Naive thymus-derived CD4-positive, alpha-beta T cell (primary cell): ENCODE measurements around the gene PLA2G6. TPM values are rescaled to one million over a fixed set of nuclear protein-coding genes. Genes with fewer than 3 reads are reported as not detected.

ENCODE experiments used
- ATAC-seq: fragments of 150-1000 bp; cut with Tn5 transposase; 2 replicates; pipeline ENCODE4 v1.10.0; 2021; ENCODE audit warnings: mild to moderate bottlenecking, moderate library complexity
- CTCF ChIA-PET: fragments of 350-600 bp; sonication (Branson Sonifier 250); formaldehyde crosslinking; loops from one replicate; lab custom pipeline; 2021; ENCODE audit warnings: antibody characterized with exemption; lab: Charles Lee
- POLR2A ChIA-PET: fragments of 350-600 bp; sonication (Branson Sonifier 250); formaldehyde crosslinking; loops from one replicate; lab custom pipeline; 2021; ENCODE audit warnings: antibody characterized with exemption, inconsistent platforms; lab: Charles Lee
- DNase-seq, 9 donors: peaks; one replicate each; pipeline versions ENCODE4 v3.0.0 to v3.0.0-alpha.2; 2020 to 2022; ENCODE audit warnings: mixed read lengths in 1 of 9
- H3K27ac ChIP-seq: one replicate; pipeline ENCODE4 v1.7.0; 2013; ENCODE audit warnings: mild to moderate bottlenecking, low read depth, low read length, moderate library complexity
- H3K27me3 ChIP-seq, 2 donors: one replicate each; pipeline ENCODE4 v1.7.0; 2013; ENCODE audit warnings: low read length in 2 of 2, mild to moderate bottlenecking in 2 of 2, moderate library complexity in 2 of 2; ENCODE audit not compliant: control insufficient read depth in 2 of 2, insufficient read depth in 2 of 2
- H3K36me3 ChIP-seq, 3 experiments: 1 replicate in 2 of 3; 2 replicates in 1 of 3; pipeline ENCODE4 v1.7.0; 2013; ENCODE audit warnings: low read length in 3 of 3, mild to moderate bottlenecking in 3 of 3, moderate library complexity in 1 of 3; ENCODE audit not compliant: insufficient read depth in 3 of 3, control insufficient read depth in 2 of 3
- H3K4me1 ChIP-seq, 2 donors: one replicate each; pipeline ENCODE4 v1.7.0; 2013; ENCODE audit warnings: low read length in 2 of 2, mild to moderate bottlenecking in 2 of 2, moderate library complexity in 1 of 2; ENCODE audit not compliant: control insufficient read depth in 2 of 2, insufficient read depth in 2 of 2
- H3K4me3 ChIP-seq: 2 replicates; pipeline ENCODE4 v1.7.0; 2013; ENCODE audit warnings: mild to moderate bottlenecking, low read length
- H3K9me3 ChIP-seq, 3 experiments: 1 replicate in 2 of 3; 2 replicates in 1 of 3; pipeline ENCODE4 v1.7.0; 2013; ENCODE audit warnings: low read length in 3 of 3; ENCODE audit not compliant: control insufficient read depth in 2 of 3
- H3K27ac Mint-ChIP-seq, 9 donors: one replicate each; pipeline ENCODE4 v1.8.0; 2020 to 2022; ENCODE audit warnings: mixed read lengths in 9 of 9, mild to moderate bottlenecking in 8 of 9, moderate library complexity in 5 of 9, inconsistent platforms in 2 of 9
- H3K27me3 Mint-ChIP-seq, 5 donors: one replicate each; pipeline ENCODE4 v1.8.0; 2021 to 2022; ENCODE audit warnings: mixed read lengths in 5 of 5, mild to moderate bottlenecking in 1 of 5
- H3K36me3 Mint-ChIP-seq, 5 donors: one replicate each; pipeline ENCODE4 v1.8.0; 2020 to 2022; ENCODE audit warnings: mixed read lengths in 5 of 5, mild to moderate bottlenecking in 3 of 5, inconsistent platforms in 1 of 5
- H3K4me1 Mint-ChIP-seq, 7 donors: one replicate each; pipeline ENCODE4 v1.8.0; 2020 to 2022; ENCODE audit warnings: mixed read lengths in 7 of 7, mild to moderate bottlenecking in 3 of 7, inconsistent platforms in 1 of 7
- H3K4me3 Mint-ChIP-seq, 10 donors: one replicate each; pipeline ENCODE4 v1.8.0; 2020 to 2022; ENCODE audit warnings: mild to moderate bottlenecking in 10 of 10, mixed read lengths in 10 of 10, moderate library complexity in 6 of 10, inconsistent platforms in 2 of 10
- H3K9me3 Mint-ChIP-seq, 11 donors: one replicate each; pipeline ENCODE4 v1.8.0; 2020 to 2022; ENCODE audit warnings: mixed read lengths in 11 of 11, mild to moderate bottlenecking in 4 of 11, inconsistent platforms in 1 of 11, moderate library complexity in 1 of 11
- intact Hi-C, 2 donors: fragments of 100-400 bp; cut with micrococcal nuclease; formaldehyde crosslinking; loops; one replicate each; pipeline ENCODE4 v1.15.1; 2023
- polyA plus RNA-seq, 2 donors: library from polyadenylated mRNA; unstranded; fragments of 300-500 nt; fragmentation: Illumina TruSeq; gene quantifications; one replicate each; pipeline ENCODE4 v1.2.3, GENCODE V29; 2021
- total RNA-seq, 6 experiments: library from RNA in 5 of 6; stranded (reverse) in 5 of 6; gene quantifications; 1 replicate in 5 of 6; 2 replicates in 1 of 6; pipeline ENCODE4 v1.2.3 and lab custom pipeline; 2021 to 2026

PLA2G6 gene
- total and polyA plus RNA-seq, 7 experiments from 2014 or later: 4.8 to 252 (median 78.9) TPM

- no peaks in the 10 kb centered on the region for H3K27me3 Mint-ChIP-seq
- H3K4me1 ChIP-seq: peaks cover 0 to 7% of the 10 kb centered on the region in 2 donors
- POLR2A ChIA-PET: interaction anchor here (1.1 kb wide), 1 partner anchor 8 kb away, joined by 6 read pairs; no protein-coding TSS in a partner anchor
Observed at GRCh38 chr22:38167988-38168407, 13.6 kb downstream of the PLA2G6 start.

GRCh38 chr22:38165922-38166593, 15.6 kb downstream of the PLA2G6 start:
- Mint-ChIP-seq H3K27ac (peak overlapping the region in 1 of 9 donors; percentile 11), H3K27me3 (no peaks in the 10 kb centered on the region), H3K4me3 (no peak overlapping the region), H3K4me1 (peaks cover 9 to 24% (median 15%) of the 10 kb centered on the region in 7 donors), H3K9me3 (no peaks in the 10 kb centered on the region), H3K36me3 (peaks cover 12 to 63% (median 28%) of the 10 kb centered on the region in 5 donors)
- ATAC-seq: no peak
- Histone ChIP-seq H3K36me3 (peaks cover 0 to 51% (median 3%) of the 10 kb centered on the region in 3 experiments), H3K4me3 (no peak overlapping the region), H3K27ac (no peak overlapping the region), H3K27me3 (no peaks in the 10 kb centered on the region), H3K4me1 (no peaks in the 10 kb centered on the region), H3K9me3 (no peaks in the 10 kb centered on the region)
- intact Hi-C loops: no loop called here
- CTCF ChIA-PET: no interaction called here
- POLR2A ChIA-PET: no interaction called here
- DNase-seq: no peak

More at GRCh38 chr22:38167988-38168407, 13.6 kb downstream of the PLA2G6 start:
- Mint-ChIP-seq H3K36me3 (peaks cover 9 to 57% (median 20%) of the 10 kb centered on the region in 5 donors), H3K9me3 (no peaks in the 10 kb centered on the region), H3K27ac (no peak overlapping the region), H3K4me3 (no peak overlapping the region), H3K4me1 (peaks cover 8 to 21% (median 16%) of the 10 kb centered on the region in 7 donors)
- Histone ChIP-seq H3K9me3 (no peaks in the 10 kb centered on the region), H3K27ac (no peak overlapping the region), H3K4me3 (no peak overlapping the region), H3K27me3 (no peaks in the 10 kb centered on the region), H3K36me3 (peaks cover 0 to 51% (median 3%) of the 10 kb centered on the region in 3 experiments)
- CTCF ChIA-PET: no interaction called here
- intact Hi-C loops: no loop called here
- ATAC-seq (no peak), DNase-seq (no peak)

- H3K4me3 ChIP-seq: no peak overlapping the region
- intact Hi-C loops: no loop called here
- H3K9me3 ChIP-seq: no peaks in the 10 kb centered on the region
- H3K27me3 ChIP-seq: no peaks in the 10 kb centered on the region
- Mint-ChIP-seq H3K27me3 (no peaks in the 10 kb centered on the region), H3K4me1 (peaks cover 15 to 22% (median 20%) of the 10 kb centered on the region in 7 donors), H3K36me3 (peaks cover 12 to 63% (median 38%) of the 10 kb centered on the region in 5 donors), H3K9me3 (no peaks in the 10 kb centered on the region), H3K27ac (no peak overlapping the region), H3K4me3 (no peak overlapping the region)
- H3K4me1 ChIP-seq: no peaks in the 10 kb centered on the region
- H3K36me3 ChIP-seq: peaks cover 0 to 49% (median 3%) of the 10 kb centered on the region in 3 experiments
- CTCF ChIA-PET: no interaction called here
- POLR2A ChIA-PET: interaction anchor here (0.6 kb wide), 1 partner anchor 122 kb away, joined by 7 read pairs; no protein-coding TSS in a partner anchor
- no peak for DNase-seq
- H3K27ac ChIP-seq: no peak overlapping the region
- ATAC-seq: no peak
Observed at GRCh38 chr22:38164551-38164918, 17.1 kb downstream of the PLA2G6 start.

- ChIA-PET CTCF (no interaction called here), POLR2A (interaction anchor here (0.6 kb wide), 1 partner anchor 123 kb away, joined by 7 read pairs; no protein-coding TSS in a partner anchor)
- no peak overlapping the region for H3K27ac ChIP-seq
- H3K36me3 ChIP-seq: peaks cover 0 to 43% (median 3%) of the 10 kb centered on the region in 3 experiments
- H3K4me3 Mint-ChIP-seq: no peak overlapping the region
- no peak overlapping the region for H3K27ac Mint-ChIP-seq
- no peak overlapping the region for H3K4me3 ChIP-seq
- intact Hi-C loops: no loop called here
- no peaks in the 10 kb centered on the region for H3K9me3 ChIP-seq
- H3K4me1 Mint-ChIP-seq: peaks cover 15 to 22% (median 21%) of the 10 kb centered on the region in 7 donors
- H3K36me3 Mint-ChIP-seq: peaks cover 12 to 61% (median 38%) of the 10 kb centered on the region in 5 donors
- no peak for DNase-seq
- H3K9me3 Mint-ChIP-seq: no peaks in the 10 kb centered on the region
- no peaks in the 10 kb centered on the region for H3K27me3 Mint-ChIP-seq
- H3K27me3 ChIP-seq: no peaks in the 10 kb centered on the region
- H3K4me1 ChIP-seq: no peaks in the 10 kb centered on the region
- no peak for ATAC-seq
Observed at GRCh38 chr22:38163844-38164550, 17.6 kb downstream of the PLA2G6 start.

- Histone ChIP-seq H3K36me3 (peaks cover 0 to 35% (median 3%) of the 10 kb centered on the region in 3 experiments), H3K27ac (no peak overlapping the region), H3K4me1 (no peaks in the 10 kb centered on the region), H3K4me3 (no peak overlapping the region), H3K27me3 (no peaks in the 10 kb centered on the region), H3K9me3 (no peaks in the 10 kb centered on the region)
- Mint-ChIP-seq H3K27me3 (no peaks in the 10 kb centered on the region), H3K27ac (peak overlapping the region in 1 of 9 donors; percentile 52), H3K36me3 (peaks cover 12 to 56% (median 36%) of the 10 kb centered on the region in 5 donors), H3K4me3 (no peak overlapping the region), H3K4me1 (peaks cover 15 to 22% (median 21%) of the 10 kb centered on the region in 7 donors), H3K9me3 (no peaks in the 10 kb centered on the region)
- ChIA-PET POLR2A (no interaction called here), CTCF (no interaction called here)
- intact Hi-C loops: no loop called here
- no peak for DNase-seq
- no peak for ATAC-seq
Observed at GRCh38 chr22:38162881-38163843, 18.5 kb downstream of the PLA2G6 start.

- ATAC-seq (no peak), DNase-seq (no peak)
- Histone ChIP-seq H3K36me3 (peaks cover 0 to 4% (median 0%) of the 10 kb centered on the region in 3 experiments), H3K9me3 (no peaks in the 10 kb centered on the region), H3K4me1 (no peaks in the 10 kb centered on the region), H3K27me3 (no peaks in the 10 kb centered on the region), H3K27ac (no peak overlapping the region), H3K4me3 (no peak overlapping the region)
- H3K27ac Mint-ChIP-seq: no peak overlapping the region
- intact Hi-C loops: no loop called here
- H3K4me1 Mint-ChIP-seq: peaks cover 0 to 23% (median 10%) of the 10 kb centered on the region in 7 donors
- peaks cover 5 to 35% (median 18%) of the 10 kb centered on the region in 5 donors for H3K36me3 Mint-ChIP-seq
- ChIA-PET CTCF (no interaction called here), POLR2A (no interaction called here)
- H3K4me3 Mint-ChIP-seq: no peak overlapping the region
- no peaks in the 10 kb centered on the region for H3K27me3 Mint-ChIP-seq
- H3K9me3 Mint-ChIP-seq: no peaks in the 10 kb centered on the region
Observed at GRCh38 chr22:38155703-38156102, 25.9 kb downstream of the PLA2G6 start.
